RWPE2 (cell line): ENCODE data around the gene CACNA2D4.
A peak's percentile ranks its signal among the peaks of the same experiment; 100 is the strongest.

Source experiments
- ATAC-seq: fragments of 200-7000 bp; cut with Tn5 transposase; 3 replicates; pipeline ENCODE4 v1.9.1; 2021; ENCODE audit warnings: low read depth
- DNase-seq: peaks from one replicate; pipeline ENCODE4 v3.0.0-alpha.2; 2020; ENCODE audit warnings: low spot score
- H3K27ac ChIP-seq: fragments of 450-650 bp; 2 replicates; pipeline ENCODE4 v1.5.1; 2017; ENCODE audit warnings: mild to moderate bottlenecking; ENCODE audit not compliant: poor library complexity, severe bottlenecking
- H3K27me3 ChIP-seq: fragments of 250-450 bp; sonication (Bioruptor Pico); 2 replicates; pipeline ENCODE4 v1.5.1; 2021; ENCODE audit warnings: mild to moderate bottlenecking, moderate library complexity; ENCODE audit not compliant: insufficient read depth, poor library complexity, severe bottlenecking
- H3K36me3 ChIP-seq: fragments of 250-450 bp; sonication (Bioruptor Pico); 2 replicates; pipeline ENCODE4 v1.5.1; 2020; ENCODE audit warnings: low read depth, mild to moderate bottlenecking, moderate library complexity
- H3K4me1 ChIP-seq: fragments of 250-450 bp; sonication (Bioruptor Pico); 2 replicates; pipeline ENCODE4 v1.5.1; 2021; ENCODE audit warnings: mild to moderate bottlenecking, moderate library complexity; ENCODE audit not compliant: insufficient read depth, poor library complexity, severe bottlenecking
- H3K4me3 ChIP-seq: fragments of 250-450 bp; sonication (Bioruptor Pico); 2 replicates; pipeline ENCODE4 v1.5.1; 2021; ENCODE audit warnings: mild to moderate bottlenecking, moderate library complexity; ENCODE audit not compliant: severe bottlenecking
- H3K9me3 ChIP-seq: fragments of 250-450 bp; sonication (Bioruptor Pico); 2 replicates; pipeline ENCODE4 v1.5.1; 2021; ENCODE audit warnings: mild to moderate bottlenecking, moderate library complexity; ENCODE audit not compliant: severe bottlenecking
- CTCF ChIP-seq: fragments of 450-650 bp; IDR thresholded peaks from one replicate; pipeline ENCODE4 v1.5.1; 2017; ENCODE audit warnings: mild to moderate bottlenecking, moderate library complexity; ENCODE audit not compliant: poor library complexity, severe bottlenecking

CACNA2D4 gene

GRCh38 chr12:1937481-1938224 is 19.2 kb upstream of the CACNA2D4 start:
- DNase-seq (no peak), ATAC-seq (no peak)
- H3K9me3 ChIP-seq: no peaks in the 10 kb centered on the region
- no peaks in the 10 kb centered on the region for H3K36me3 ChIP-seq
- no peaks in the 10 kb centered on the region for H3K4me1 ChIP-seq
- H3K27me3 ChIP-seq: no peaks in the 10 kb centered on the region
- no peak overlapping the region for H3K27ac ChIP-seq
- no peak overlapping the region for H3K4me3 ChIP-seq
- TF ChIP-seq CTCF: no peak

DNA sequence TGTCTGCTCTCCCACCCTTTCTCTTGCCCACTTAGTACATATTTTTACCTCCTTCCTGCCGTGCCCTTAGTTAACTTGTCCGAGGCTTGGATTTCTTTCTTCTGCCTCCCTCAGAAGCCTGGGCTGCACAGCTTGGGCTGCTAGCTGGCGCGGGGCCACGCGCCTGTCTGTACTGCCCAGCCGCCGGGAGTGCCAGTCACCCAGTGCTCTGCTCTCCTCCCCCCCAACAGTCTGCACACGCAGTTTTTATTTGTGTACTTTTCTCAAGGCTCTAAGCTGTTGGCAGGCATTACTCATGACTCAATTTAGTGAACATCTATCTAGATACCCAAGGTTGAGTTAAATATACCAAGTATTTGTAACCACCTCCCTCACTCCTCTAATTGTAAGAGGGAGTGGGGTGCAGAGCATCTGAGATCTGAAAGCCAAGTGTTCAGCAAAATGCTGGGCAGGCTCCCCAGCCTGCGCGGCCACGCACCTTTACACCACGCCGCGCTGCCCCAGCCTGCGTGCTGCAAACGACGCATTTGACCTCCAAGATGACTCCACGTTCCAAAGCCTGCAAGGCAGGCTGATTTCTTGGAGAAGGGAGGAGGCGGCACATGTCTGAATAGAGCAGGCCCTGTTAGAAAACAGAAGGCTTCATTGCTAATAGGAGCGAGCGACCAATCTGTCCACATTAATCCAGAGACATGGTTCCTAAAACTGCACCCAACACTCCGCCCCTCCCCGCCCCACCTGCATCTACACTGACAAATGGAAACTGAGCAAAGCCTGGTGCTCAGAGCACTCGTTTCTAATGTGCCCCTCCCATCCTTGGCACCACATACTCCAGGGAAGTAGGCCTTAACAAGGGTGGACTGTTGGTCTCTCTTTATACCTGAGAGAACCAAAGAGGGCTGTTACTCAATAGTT is 18.2 kb upstream of the CACNA2D4 start:
- no peaks in the 10 kb centered on the region for H3K36me3 ChIP-seq
- DNase-seq (no peak), ATAC-seq (peak; percentile 71)
- H3K4me1 ChIP-seq: no peaks in the 10 kb centered on the region
- H3K27me3 ChIP-seq: no peaks in the 10 kb centered on the region
- H3K27ac ChIP-seq: no peak overlapping the region
- H3K9me3 ChIP-seq: no peaks in the 10 kb centered on the region
- TF ChIP-seq CTCF: no peak
- H3K4me3 ChIP-seq: no peak overlapping the region

DNA sequence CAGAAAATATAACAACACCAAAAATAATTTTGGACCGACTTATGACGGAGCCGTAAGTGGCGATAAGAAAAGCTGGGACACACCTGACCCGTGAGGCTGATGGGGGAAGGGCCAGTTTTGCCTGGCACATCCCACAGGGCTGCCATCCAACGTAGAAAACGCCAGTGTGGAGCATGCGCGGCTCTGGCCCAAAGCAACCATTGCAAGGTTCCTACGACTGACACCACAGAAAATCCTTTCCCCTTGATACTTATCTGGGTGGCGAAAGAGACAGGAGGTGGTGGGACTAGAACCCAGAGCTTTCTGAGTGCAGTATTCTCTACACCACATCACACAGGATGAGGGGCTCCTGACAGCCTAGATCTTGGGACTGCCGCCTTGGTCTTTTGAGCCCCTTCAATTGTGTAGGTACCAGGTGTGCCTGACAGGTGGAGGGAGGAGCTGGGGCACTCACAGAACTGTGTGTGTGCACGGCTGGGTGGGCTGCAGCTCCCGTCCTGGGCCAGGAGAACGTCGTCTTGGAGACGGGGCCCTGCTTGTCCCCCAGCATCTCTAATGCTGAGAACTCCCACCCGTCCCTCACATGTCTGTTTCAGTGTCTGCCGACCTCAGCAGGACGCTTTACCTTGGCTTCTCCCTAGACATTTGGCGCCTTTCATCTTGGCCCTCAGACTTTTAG is 17.4 kb upstream of the CACNA2D4 start:
- TF ChIP-seq CTCF: no peak
- no peak for ATAC-seq
- no peak for DNase-seq
- H3K36me3 ChIP-seq: no peaks in the 10 kb centered on the region
- no peak overlapping the region for H3K4me3 ChIP-seq
- H3K4me1 ChIP-seq: no peaks in the 10 kb centered on the region
- H3K27ac ChIP-seq: no peak overlapping the region
- no peaks in the 10 kb centered on the region for H3K27me3 ChIP-seq
- H3K9me3 ChIP-seq: no peaks in the 10 kb centered on the region

- ATAC-seq: no peak
- no peak overlapping the region for H3K27ac ChIP-seq
- no peaks in the 10 kb centered on the region for H3K27me3 ChIP-seq
- no peaks in the 10 kb centered on the region for H3K4me1 ChIP-seq
- no peaks in the 10 kb centered on the region for H3K36me3 ChIP-seq
- H3K4me3 ChIP-seq: no peak overlapping the region
- no peak for DNase-seq
- no peaks in the 10 kb centered on the region for H3K9me3 ChIP-seq
- TF ChIP-seq CTCF: no peak
Measured at GRCh38 chr12:1935242-1935641, 16.8 kb upstream of the CACNA2D4 start.
